Tibial nerve (tissue), 3 donors: ENCODE results near the gene TTC7B.

ENCODE experiments used
- CTCF ChIP-seq, 5 experiments: fragments of 200-600 bp in 3 of 5; fragments of 450-650 bp in 2 of 5; sonication (generic) in 3 of 5; IDR thresholded peaks; one replicate each; pipeline ENCODE4 v1.5.1; 2016 to 2019; ENCODE audit warnings: antibody characterized with exemption in 5 of 5, mild to moderate bottlenecking in 3 of 5, moderate library complexity in 2 of 5
- POLR2A ChIP-seq, 2 donors: fragments of 450-650 bp; IDR thresholded peaks; one replicate each; pipeline ENCODE4 v1.6.1; 2017; ENCODE audit warnings: antibody characterized with exemption in 2 of 2, mild to moderate bottlenecking in 2 of 2, moderate library complexity in 2 of 2

- TF ChIP-seq CTCF (IDR thresholded peaks at IDR 0.05): no peak
- no peak for TF ChIP-seq POLR2A (IDR thresholded peaks at IDR 0.05)
These were observed 94.5 kb downstream of the TTC7B start for GRCh38 chr14:90721619-90722305.
